HG02943 (cell line): ENCODE results near the gene ATOH1.

Source experiments
- ATAC-seq: cut with Tn5 transposase; IDR thresholded peaks from one replicate; pipeline ENCODE4 v1.9.1; 2021; ENCODE audit warnings: mild to moderate bottlenecking, low read depth, moderate library complexity; ENCODE audit not compliant: unreplicated experiment

ATOH1 gene

GRCh38 chr4:93834249-93835066 lies 5.9 kb downstream of the ATOH1 start:
- ATAC-seq, result no peak

GRCh38 chr4:93835929-93836328 lies 7.4 kb downstream of the ATOH1 start:
- ATAC-seq, result no peak

GRCh38 chr4:93839704-93840103 lies 11.2 kb downstream of the ATOH1 start:
- ATAC-seq, result no peak

GRCh38 chr4:93841803-93842345 lies 13.3 kb downstream of the ATOH1 start:
- ATAC-seq, result peak; percentile 60

GRCh38 chr4:93842601-93843252 lies 14.2 kb downstream of the ATOH1 start:
- peak; percentile 85 for ATAC-seq

GRCh38 chr4:93843772-93844171 lies 15.2 kb downstream of the ATOH1 start:
- ATAC-seq, result no peak

GRCh38 chr4:93852680-93853079 lies 24.1 kb downstream of the ATOH1 start:
- ATAC-seq, result no peak

GRCh38 chr4:93855926-93856325 lies 27.4 kb downstream of the ATOH1 start:
- peak; percentile 61 for ATAC-seq

GRCh38 chr4:93865650-93866049 lies 37.1 kb downstream of the ATOH1 start:
- no peak for ATAC-seq

- ATAC-seq, result no peak
Observed at GRCh38 chr4:93867416-93868001, 39.0 kb downstream of the ATOH1 start.

- peak; percentile 67 for ATAC-seq
Observed at GRCh38 chr4:93870876-93871458, 42.4 kb downstream of the ATOH1 start.

GRCh38 chr4:93876754-93877153 lies 48.2 kb downstream of the ATOH1 start:
- ATAC-seq, result no peak

- ATAC-seq, result no peak
Observed at GRCh38 chr4:93878566-93878965, 50.0 kb downstream of the ATOH1 start.

GRCh38 chr4:93879919-93880318 lies 51.4 kb downstream of the ATOH1 start:
- peak; percentile 52 for ATAC-seq
